Measurements from ENCODE around the gene EPM2AIP1.

EPM2AIP1 gene

GRCh38 chr3:37029516-37030163 lies 36.7 kb upstream of the EPM2AIP1 start:
- no peaks in the 10 kb centered on the region for H3K27me3 ChIP-seq (ENCODE audit: insufficient read depth, low read length, poor library complexity, severe bottlenecking)
- H3K36me3 ChIP-seq (ENCODE audit: insufficient read depth, low read length): peaks cover 84% of the 10 kb centered on the region
- H4K20me1 ChIP-seq (ENCODE audit: insufficient read depth, low read length, poor library complexity, severe bottlenecking): no peaks in the 10 kb centered on the region
- peaks cover 2% of the 10 kb centered on the region for H3K4me1 ChIP-seq (ENCODE audit: insufficient read depth, low read length, poor library complexity, severe bottlenecking)
- 0 out of 2 replicates have a peak, but pooled peaks cover under 1% of the 10 kb centered on the region for H3K9me3 ChIP-seq (ENCODE audit: insufficient read depth, low read depth, low read length)
- TF ChIP-seq EZH2phosphoT487 (IDR thresholded peaks at IDR 0.05; ENCODE audit: borderline replicate concordance) (no peak), CTCF (conservative IDR thresholded peaks at IDR 0.05; ENCODE audit: low read length) (no peak)
- H2AFZ ChIP-seq (ENCODE audit: low read length): no peak overlapping the region
- H3K4me3 ChIP-seq (ENCODE audit: low read length, poor library complexity, severe bottlenecking): no peak overlapping the region
- no peak overlapping the region for H3K9ac ChIP-seq (ENCODE audit: low read depth, low read length, poor library complexity, severe bottlenecking)
- no peaks in the 10 kb centered on the region for H3K79me2 ChIP-seq (ENCODE audit: insufficient read depth, low read length)
- H3F3A ChIP-seq (ENCODE audit: low read depth): no peaks in the 10 kb centered on the region
- H3K9me2 ChIP-seq (replicated peaks; ENCODE audit: low read depth, low read length): no peaks in the 10 kb centered on the region
- H3K4me2 ChIP-seq (ENCODE audit: low read depth, low read length, poor library complexity, severe bottlenecking): no peak overlapping the region

- H2AFZ ChIP-seq (ENCODE audit: low read length): no peak overlapping the region
- H3K9me3 ChIP-seq (ENCODE audit: insufficient read depth, low read depth, low read length): no peaks in the 10 kb centered on the region
- H3K9ac ChIP-seq (ENCODE audit: low read depth, low read length, poor library complexity, severe bottlenecking): no peak overlapping the region
- no peaks in the 10 kb centered on the region for H4K20me1 ChIP-seq (ENCODE audit: insufficient read depth, low read length, poor library complexity, severe bottlenecking)
- no peaks in the 10 kb centered on the region for H3K27me3 ChIP-seq (ENCODE audit: insufficient read depth, low read length, poor library complexity, severe bottlenecking)
- H3F3A ChIP-seq (ENCODE audit: low read depth): no peaks in the 10 kb centered on the region
- H3K4me3 ChIP-seq (ENCODE audit: low read length, poor library complexity, severe bottlenecking): no peak overlapping the region
- H3K79me2 ChIP-seq (ENCODE audit: insufficient read depth, low read length): no peaks in the 10 kb centered on the region
- H3K4me2 ChIP-seq (ENCODE audit: low read depth, low read length, poor library complexity, severe bottlenecking): no peak overlapping the region
- peaks cover 86% of the 10 kb centered on the region for H3K36me3 ChIP-seq (ENCODE audit: insufficient read depth, low read length)
- TF ChIP-seq EZH2phosphoT487 (IDR thresholded peaks at IDR 0.05; ENCODE audit: borderline replicate concordance) (no peak), CTCF (conservative IDR thresholded peaks at IDR 0.05; ENCODE audit: low read length) (no peak)
- H3K4me1 ChIP-seq (ENCODE audit: insufficient read depth, low read length, poor library complexity, severe bottlenecking): peaks cover 4% of the 10 kb centered on the region
- no peaks in the 10 kb centered on the region for H3K9me2 ChIP-seq (replicated peaks; ENCODE audit: low read depth, low read length)
Observed at GRCh38 chr3:37029111-37029510, 36.2 kb upstream of the EPM2AIP1 start.

- H3K4me1 ChIP-seq (ENCODE audit: insufficient read depth, low read length, poor library complexity, severe bottlenecking): peaks cover 4% of the 10 kb centered on the region
- H3K27me3 ChIP-seq (ENCODE audit: insufficient read depth, low read length, poor library complexity, severe bottlenecking): no peaks in the 10 kb centered on the region
- no peak overlapping the region for H3K9ac ChIP-seq (ENCODE audit: low read depth, low read length, poor library complexity, severe bottlenecking)
- H3K4me2 ChIP-seq (ENCODE audit: low read depth, low read length, poor library complexity, severe bottlenecking): no peak overlapping the region
- TF ChIP-seq CTCF (conservative IDR thresholded peaks at IDR 0.05; ENCODE audit: low read length) (no peak), EZH2phosphoT487 (IDR thresholded peaks at IDR 0.05; ENCODE audit: borderline replicate concordance) (no peak)
- no peaks in the 10 kb centered on the region for H3K9me3 ChIP-seq (ENCODE audit: insufficient read depth, low read depth, low read length)
- no peaks in the 10 kb centered on the region for H3K9me2 ChIP-seq (replicated peaks; ENCODE audit: low read depth, low read length)
- H3F3A ChIP-seq (ENCODE audit: low read depth): no peaks in the 10 kb centered on the region
- H3K4me3 ChIP-seq (ENCODE audit: low read length, poor library complexity, severe bottlenecking): no peak overlapping the region
- H3K79me2 ChIP-seq (ENCODE audit: insufficient read depth, low read length): no peaks in the 10 kb centered on the region
- H4K20me1 ChIP-seq (ENCODE audit: insufficient read depth, low read length, poor library complexity, severe bottlenecking): no peaks in the 10 kb centered on the region
- no peak overlapping the region for H2AFZ ChIP-seq (ENCODE audit: low read length)
- peaks cover 85% of the 10 kb centered on the region for H3K36me3 ChIP-seq (ENCODE audit: insufficient read depth, low read length)
Observed at GRCh38 chr3:37028329-37028728, 35.4 kb upstream of the EPM2AIP1 start.
